MV-4-11 (cell line): Measurements from ENCODE around the gene GIMAP1.
"Not testable (repeated sequence)": the region's sequence is repeated elsewhere in the genome, so short reads cannot be mapped to it uniquely, and the experiment has no call there.

ENCODE experiments used
- DNase-seq: peaks from one replicate; lab custom pipeline; 2025; lab: John Stamatoyannopoulos, UW

Gene GIMAP1

DNA sequence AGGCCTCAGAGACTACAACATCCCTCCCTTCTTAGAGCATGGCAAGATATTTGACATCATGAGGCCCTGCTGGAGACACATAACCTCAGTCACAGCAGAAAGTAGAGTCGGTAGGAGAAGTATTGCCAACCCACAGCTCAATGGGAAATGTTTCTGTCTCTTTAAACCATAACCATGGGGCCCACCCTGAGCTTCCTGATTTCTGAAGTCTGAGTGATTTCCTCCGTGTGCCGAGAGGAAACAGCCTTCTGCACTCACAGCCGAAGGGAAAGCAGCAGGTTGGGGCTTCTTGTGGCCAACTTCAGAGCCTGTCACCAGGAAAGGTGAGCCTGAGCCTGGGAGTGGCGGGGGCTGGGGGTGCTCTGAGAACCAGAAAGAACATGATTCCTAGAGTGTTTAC lies at the start of gene GIMAP1:
TSS of gene GIMAP1 (plus strand) at position 246 of the 400 bp plus-strand sequence. CDS start 2,435 bp downstream, outside the sequence.
- DNase-seq: peak; percentile 83

DNA sequence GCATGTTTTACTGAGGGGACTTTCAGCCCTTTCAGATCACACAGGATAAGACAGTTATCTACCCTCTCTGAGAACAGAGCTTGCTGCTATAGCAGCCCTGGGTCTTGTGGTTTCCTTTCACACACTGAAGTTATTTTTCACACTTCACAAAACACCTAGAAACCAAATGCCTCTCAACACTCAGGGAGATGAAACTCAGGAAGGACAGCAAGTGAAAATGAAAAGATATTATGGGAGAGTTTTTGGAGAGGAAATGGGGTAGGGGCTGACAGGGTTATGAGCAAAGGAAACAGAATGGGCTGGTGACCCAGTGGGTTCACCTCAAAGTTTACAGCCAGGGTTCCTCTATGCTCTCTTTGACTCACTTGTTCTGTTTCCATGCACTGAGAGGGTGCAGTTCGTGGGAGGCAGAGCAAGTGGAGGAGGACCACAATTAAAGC lies 47.9 kb upstream of the GIMAP1 start:
- DNase-seq: no peak

DNA sequence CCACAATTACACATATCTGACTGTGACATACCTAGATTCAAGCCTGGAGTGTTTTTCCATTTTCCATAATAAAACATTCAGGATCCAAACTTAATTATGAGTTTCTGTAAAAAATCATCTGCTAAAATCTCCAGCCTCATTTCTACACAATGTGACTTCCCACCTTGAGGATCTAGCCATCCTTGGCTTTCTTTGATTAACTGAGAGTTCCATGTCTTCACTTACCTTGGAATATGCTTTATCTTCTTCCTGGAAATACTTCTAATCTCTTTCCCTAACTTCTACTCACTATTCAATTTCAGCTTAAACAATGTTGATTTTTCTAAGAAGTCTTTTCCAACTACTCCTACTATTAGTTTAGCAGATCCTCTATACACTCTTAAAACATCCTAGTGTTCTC lies 47.4 kb upstream of the GIMAP1 start:
- no peak for DNase-seq

DNA sequence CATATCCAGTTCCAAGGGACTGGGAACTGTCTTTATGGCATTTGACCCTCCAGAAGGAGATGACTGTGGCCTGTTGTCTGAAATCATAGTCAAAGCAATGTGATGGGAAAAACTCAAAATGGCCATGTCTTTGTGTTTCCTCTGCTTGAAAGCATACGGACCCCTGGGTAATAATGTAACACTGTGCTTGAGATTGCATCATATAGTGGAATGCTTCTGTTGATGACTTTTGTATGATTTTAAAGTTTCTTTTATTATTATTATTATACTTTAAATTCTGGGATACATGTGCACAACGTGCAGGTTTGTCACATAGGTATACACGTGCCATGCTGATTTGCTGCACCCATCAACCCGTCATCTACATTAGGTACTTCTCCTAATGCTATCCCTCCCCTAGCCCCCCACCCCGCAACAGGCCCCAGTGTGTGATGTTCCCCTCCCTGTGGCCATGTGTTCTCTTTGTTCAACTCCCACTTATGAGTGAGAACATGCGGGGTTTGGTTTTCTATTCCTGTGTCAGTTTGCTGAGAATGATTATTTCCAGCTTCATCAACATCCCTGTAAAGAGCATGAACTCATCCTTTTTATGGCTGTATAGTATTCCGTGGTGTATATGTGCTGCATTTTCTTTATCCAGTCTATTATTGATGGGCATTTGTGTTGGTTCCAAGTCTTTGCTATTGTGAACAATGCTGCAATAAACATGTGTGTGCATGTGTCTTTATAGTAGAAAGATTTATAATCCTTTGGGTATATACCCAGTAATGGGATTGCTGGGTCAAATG lies 44.4 kb upstream of the GIMAP1 start:
- DNase-seq: not testable (repeated sequence)

DNA sequence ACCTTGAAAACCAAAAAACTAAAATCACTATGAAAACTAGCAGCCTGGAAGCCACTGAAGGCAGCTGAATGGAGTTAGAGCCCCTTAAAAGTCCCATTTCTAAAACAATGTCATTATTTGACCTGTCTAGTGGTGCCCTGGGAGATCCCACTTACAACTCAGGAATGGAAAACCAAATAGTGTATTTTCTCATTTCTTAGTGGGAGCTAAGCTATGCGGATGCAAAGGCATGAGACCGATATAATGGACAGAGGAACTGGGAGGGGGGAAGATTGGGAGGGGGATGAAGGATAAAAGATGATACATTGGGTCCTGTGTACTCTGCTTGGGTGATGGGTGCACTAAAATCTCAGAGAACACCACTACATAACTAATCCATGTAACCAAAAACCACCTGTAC lies 40.7 kb upstream of the GIMAP1 start:
- no peak for DNase-seq

DNA sequence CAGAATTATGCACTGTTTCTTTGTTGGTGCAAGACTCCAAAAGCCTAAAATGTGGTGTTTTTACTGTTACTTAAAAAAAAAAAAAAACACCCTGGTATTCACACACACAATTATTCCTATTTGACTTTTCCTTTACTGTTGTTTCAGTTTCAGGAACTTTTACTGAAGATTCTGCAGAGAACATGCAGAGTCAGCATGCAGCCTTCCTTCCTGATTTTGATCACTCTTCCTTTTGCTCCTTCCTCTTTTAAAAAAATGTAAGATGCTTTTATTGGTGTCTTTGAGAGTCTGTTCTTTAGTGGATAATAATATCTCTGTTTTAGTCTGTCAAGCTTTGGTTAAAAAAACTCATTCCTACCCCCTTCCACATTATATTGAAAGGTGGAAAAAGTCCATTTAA lies 40.1 kb upstream of the GIMAP1 start:
- peak; percentile 55 for DNase-seq

DNA sequence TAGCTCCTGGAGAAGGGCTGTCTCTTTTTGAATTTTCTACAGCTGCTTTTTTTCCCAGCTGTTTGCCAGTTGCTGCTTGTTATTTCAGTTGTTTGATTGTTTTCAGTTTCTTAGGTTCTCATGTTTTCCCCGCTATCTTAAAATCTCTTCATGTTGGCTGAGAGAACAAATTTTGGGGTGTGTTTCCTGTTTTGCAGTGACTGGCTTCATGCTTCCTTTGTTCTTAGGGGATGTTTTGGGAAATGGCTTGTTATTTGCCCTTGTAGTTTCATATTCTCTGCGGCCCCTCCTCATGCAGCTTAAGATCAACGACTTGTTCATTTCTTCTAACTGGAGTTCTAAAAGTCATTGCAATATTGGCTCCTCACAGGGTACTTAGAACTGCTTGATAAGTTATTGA lies 39.6 kb upstream of the GIMAP1 start:
- not testable (repeated sequence) for DNase-seq

DNA sequence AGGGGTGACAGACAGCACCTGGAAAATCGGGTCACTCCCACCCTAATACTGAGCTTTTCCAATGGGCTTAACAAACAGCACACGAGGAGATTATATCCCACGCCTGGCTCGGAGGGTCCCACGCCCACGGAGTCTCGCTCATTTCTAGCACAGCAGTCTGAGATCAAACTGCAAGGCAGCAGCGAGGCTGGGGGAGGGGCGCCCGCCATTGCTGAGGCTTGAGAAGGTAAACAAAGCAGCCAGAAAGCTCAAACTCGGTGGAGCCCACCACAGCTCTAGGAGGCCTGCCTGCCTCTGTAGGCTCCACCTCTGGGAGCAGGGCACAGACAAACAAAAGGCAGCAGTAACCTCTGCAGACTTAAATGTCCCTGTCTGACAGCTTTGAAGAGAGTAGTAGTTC lies 37.8 kb upstream of the GIMAP1 start:
- DNase-seq: not testable (repeated sequence)

DNA sequence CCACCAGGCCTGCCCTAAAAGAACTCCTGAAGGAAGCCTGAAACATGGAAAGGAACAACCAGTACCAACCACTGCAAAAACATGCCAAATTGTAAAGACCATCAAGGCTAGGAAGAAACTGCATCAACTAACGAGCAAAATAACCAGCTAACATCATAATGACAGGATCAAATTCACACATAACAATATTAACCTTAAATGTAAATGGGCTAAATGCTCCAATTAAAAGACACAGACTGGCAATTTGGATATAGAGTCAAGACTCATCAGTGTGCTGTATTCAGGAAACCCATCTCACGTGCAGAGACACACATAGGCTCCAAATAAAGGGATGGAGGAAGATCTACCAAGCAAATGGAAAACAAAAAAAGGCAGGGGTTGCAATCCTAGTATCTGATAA lies 36.0 kb upstream of the GIMAP1 start:
- DNase-seq: not testable (repeated sequence)

DNA sequence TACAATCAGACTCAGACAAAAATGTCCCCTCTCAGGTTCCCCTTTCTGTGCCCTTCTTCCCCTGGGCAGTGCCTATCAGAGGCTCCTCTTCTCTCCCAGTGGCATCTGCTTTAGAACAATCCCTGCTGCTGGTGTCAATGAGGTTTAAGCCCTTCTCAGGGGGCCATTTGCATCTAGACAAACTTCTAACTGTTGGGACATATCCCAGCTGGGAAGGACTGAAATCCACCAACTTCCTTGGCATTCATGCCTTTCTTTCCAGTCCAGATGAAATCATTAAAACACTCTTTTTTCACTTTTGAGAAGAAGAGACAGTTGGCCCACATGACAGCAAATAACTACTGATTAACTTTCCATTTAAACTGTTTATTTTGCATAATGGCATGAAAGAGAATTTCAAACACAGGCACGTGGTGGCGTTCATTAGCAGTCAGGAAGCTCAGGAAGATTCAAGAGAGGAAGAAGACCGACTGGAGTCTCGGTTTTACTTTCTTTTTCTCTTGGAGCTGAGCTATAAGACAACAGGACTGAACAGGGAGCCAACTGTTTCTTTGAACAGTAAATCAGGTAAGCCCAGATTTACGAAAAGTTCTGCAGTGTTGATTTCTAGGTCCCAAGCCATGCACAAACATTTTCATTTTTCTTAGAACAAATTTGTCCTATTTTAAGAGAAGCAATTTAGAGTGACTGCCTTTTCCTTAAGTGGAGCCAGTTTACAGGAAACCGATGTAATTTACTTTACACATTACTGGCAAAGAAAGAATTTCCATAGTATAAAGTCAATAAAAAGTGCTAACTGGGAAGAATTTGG lies 31.0 kb upstream of the GIMAP1 start, which contains the start of gene GIMAP2:
TSS of gene GIMAP2 (plus strand) at position 488 of the 811 bp plus-strand sequence. CDS start 1,354 bp downstream, outside the sequence.
- peak; percentile 78 for DNase-seq

DNA sequence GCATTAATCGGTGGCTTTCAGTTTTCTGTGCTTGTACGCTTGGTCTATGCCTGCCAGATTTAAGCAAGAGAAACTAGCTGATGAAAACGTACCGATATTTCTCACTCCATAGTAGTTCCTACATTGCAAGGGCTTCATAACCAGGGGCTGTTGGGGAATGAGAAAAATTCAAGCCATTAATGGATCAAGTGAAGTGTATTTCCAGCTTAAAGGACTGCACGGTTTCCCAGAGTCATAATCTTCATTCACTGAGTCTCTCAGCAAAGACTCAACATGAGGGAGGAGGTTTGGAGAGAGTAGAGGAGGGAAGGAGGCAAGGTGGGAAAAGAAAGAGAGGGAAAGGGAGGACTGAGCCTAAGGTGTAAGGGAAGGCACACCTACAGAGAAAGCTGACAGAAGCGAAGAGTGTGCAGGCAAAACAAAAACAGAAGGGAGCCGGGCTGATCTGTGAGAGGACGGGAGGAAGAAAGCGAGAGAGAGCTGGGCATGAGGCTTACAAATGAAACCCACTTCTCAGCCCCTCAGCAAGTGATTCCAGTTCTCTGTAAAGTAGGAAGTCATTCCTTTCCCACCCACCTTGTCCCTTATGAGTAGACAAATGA lies 30.3 kb upstream of the GIMAP1 start:
- no peak for DNase-seq

DNA sequence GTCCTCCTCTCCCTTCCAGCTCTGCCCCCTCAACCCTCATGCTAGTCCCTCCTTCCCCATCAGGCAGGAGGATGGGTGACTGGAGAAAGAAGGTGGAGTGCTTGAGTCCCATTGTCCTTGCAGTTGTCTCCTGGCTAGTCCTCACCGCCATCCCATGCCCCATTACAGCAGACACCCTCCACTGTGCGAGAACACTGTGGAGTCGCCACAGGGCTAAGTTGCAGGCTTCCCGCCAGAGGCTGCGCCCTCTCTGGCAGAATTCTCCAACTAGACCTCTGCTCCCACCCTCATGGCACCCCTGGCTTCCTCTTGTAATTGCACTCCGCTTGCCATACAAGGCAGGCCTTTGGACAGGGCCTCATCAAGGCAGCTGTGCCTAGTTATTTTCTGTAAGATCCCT lies 27.8 kb upstream of the GIMAP1 start:
- no peak for DNase-seq

DNA sequence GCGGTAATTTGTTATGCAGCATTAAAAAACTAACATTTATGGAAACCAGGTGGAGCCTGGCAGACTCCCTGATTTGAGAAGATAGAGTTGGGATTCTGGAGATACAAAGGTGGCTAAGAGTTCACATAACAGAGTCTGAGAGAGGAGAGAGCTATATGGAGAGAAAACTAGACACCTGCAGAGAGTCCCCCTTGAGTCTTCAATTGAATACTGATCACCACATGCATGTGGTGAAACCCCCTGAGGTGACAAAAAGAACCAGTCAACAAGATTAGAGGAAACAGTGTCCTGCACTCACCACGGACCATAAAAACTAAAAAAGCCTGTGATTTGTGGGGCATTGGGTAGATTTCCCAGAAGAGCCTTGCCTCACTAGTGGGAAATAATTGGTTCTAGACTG lies 20.8 kb upstream of the GIMAP1 start:
- DNase-seq: no peak

DNA sequence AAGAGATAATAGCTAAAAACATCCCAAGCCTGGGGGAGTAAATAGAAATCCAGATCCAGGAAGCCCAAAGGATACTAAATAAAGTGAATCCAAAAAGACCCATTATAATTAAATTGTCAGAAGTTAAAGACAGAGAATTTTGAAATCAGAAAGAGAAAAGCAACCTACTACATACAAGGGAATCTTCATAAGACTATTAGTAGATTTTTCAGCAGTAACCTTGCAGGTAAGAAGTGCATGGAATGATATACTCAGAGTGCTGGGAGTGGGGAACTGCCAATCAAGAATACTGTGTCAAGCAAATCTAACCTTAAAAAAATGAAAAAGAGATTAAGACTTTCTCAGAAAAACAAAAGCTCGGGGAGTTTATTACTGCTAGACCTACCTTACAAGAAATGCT lies 13.2 kb upstream of the GIMAP1 start:
- no peak for DNase-seq

DNA sequence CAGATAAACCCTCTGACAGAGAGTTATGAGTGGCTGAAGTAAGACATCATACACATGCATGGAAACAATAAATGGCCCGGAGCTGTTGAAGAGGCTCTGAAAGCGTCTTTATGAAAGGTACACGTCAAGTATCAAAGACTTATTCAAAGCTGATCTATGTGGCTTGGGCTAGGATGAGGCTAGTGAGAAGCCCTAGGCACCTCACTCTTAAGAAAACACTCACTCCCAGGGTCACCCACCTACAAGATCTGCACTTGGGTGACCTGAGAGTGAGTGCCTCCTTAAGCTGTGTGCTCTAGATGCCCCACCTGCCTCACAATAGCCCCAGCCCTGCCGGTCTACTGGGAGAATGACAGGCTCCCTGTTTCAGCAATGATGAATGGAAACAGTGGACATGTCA lies 1.1 kb upstream of the GIMAP1 start:
- no peak for DNase-seq

DNA sequence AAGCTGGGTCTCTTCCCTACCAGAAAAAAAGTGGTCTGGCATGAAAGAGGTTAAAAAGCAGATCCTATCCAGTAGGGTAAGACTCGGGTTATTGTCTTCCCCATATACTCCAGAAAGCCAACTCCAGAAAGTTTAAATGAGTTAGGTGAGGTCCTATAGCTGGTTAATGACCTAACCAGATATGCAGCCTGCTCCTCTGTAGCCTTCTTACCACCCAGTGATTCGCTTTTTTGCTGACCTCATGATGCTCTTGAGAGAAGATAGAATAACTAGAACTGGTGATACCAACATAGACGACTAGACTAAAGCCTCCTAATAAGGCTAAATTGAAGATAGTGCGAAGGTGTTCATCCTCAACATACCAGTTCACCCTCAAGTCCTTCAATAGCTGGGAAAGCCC lies 675 bp upstream of the GIMAP1 start:
- DNase-seq: no peak

DNA sequence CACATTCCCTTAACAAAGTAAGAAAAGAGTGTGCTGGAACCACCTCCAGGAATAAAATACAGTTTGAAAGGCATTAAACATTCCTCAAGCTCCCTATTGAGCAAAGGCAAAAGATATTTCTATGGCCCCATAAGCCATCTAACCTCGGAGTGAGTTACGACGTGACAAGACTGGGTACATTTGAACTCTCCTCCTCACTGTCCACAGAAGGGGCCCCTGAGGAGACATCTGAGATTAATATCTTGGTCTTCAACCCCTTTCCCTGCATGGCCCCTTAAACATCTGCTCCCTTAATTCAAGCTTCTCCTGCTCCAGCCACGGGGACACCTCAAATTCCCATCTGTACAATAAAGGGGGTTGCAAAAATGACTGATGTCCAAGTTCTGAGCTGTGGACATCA lies 526 bp downstream of the GIMAP1 start:
- no peak for DNase-seq

DNA sequence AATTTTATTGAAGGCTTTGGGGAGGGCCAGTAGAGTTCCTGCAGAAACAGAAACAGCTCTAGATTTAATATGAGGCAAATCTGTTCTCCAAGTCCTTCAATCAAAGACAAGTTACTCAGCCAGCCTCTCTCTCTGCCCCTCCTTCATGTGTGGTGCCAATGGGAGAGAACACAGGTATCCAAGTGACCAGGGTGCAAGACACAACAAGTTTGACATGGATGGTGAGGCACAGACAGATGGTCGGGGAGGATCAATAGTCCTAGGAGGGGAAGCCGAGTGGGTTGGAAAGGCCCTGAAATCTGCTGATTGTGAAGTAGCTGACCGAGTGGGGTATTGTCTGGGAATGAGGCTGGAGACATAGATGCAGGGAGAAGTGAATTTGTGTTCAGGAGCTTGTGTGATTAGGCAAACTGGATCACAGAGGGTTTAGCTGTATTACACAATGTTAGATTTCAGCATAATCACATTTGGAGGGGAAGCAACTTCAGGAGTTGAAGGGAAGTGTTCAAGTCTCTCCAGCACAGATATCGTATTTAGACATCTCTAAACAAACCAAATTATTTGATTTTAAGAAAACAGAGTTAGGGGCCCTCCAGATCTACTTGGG lies 1.5 kb downstream of the GIMAP1 start:
- peak; percentile 70 for DNase-seq

DNA sequence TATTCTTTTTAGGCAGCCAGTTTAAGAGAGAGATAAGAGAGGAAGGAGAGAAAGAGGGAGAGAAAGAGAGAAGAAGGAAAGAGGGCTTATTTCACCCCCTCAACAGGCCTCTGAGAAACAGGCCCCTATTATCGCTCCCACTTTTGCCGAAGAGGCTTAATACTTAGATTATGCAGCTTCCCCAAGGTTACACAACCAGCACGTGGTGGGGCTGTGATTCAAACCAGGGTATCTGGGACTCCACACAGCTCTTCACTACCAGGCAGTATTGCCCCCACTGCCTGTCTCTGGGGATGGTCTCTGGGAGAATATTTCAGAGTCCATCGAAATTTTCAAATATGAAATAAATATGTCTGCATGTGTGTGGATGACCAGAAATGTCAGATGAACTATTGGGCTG lies 3.0 kb downstream of the GIMAP1 start:
- DNase-seq: no peak

DNA sequence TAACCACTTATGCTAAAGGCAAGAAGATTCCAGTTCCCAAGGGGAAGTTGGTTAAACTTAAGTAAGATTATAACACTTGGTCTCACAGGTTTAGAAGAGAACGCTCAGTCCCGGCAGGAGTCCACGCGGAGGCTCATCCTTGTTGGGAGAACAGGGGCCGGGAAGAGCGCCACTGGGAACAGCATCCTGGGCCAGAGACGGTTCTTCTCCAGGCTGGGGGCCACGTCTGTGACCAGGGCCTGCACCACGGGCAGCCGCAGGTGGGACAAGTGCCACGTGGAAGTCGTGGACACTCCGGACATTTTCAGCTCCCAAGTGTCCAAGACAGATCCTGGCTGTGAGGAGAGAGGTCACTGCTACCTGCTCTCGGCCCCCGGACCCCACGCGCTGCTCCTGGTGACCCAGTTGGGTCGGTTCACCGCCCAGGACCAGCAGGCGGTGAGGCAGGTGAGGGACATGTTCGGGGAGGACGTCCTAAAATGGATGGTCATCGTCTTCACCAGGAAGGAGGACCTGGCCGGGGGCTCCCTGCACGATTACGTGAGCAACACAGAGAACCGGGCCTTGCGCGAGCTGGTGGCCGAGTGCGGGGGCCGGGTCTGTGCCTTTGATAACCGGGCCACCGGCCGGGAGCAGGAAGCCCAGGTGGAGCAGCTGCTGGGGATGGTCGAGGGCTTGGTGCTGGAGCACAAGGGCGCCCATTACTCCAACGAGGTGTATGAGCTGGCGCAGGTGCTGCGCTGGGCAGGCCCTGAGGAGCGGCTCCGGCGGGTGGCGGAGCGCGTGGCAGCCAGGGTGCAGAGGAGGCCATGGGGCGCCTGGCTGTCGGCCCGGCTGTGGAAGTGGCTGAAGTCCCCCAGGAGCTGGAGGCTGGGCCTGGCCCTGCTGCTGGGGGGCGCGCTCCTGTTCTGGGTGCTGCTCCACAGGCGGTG lies 3.8 kb downstream of the GIMAP1 start:
- no peak for DNase-seq

DNA sequence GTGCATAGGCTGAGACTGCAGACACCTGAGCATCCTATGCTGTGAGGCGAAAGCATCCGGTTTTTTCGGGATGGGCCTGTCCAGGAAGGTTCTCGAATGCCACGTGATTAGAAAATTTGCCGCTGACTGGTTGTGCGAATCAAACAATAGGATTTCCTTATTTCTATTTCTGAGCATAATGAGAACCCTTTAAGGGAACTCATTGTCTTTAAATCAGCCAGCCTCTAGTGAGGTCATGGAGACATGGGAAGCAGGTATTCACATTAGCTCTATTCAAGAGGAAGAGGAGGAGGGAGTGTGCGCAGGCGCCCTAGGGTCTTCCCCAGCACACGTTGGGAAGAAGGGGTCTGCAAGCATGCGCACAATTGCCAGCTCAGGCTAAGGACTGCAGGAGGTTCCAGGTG lies 5.6 kb downstream of the GIMAP1 start:
- DNase-seq: no peak
